ENCODE measurements around the gene RACGAP1.

Gene RACGAP1

DNA sequence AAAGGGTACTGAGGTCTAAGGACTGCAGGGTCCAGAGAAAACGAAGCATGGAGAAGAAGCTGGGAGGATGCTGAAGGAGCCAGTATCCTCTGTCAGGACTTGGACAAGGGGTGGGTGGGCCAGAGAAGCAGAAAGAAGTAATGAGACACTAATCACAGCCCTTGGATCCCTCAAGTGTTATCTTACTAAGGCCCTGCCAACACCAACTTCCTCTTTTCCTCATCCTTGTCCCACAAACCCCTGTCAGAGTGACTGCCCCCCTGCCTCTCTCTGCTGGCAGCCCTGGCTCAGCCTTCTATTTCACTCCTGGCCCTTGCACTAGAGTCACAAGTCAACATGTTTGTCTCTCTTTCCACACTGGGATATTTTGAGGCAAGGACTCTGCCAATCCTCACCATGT, 28.3 kb upstream of the RACGAP1 start:
- Histone ChIP-seq H3K4me3 (replicated peaks; ENCODE audit: insufficient read depth, low read length) (no peak overlapping the region), H3K27me3 (ENCODE audit: insufficient read depth, poor library complexity, severe bottlenecking) (peaks cover 2% of the 10 kb centered on the region), H3K27ac (replicated peaks) (no peak overlapping the region)
- TF ChIP-seq GABPA (IDR thresholded peaks at IDR 0.05; ENCODE audit: low read depth) (no peak), SPI1 (IDR thresholded peaks at IDR 0.05; ENCODE audit: borderline replicate concordance, low read depth) (peak; percentile 71; the same call in 1 of the 2 replicates)
- TF ChIP-seq, protein P1, sequence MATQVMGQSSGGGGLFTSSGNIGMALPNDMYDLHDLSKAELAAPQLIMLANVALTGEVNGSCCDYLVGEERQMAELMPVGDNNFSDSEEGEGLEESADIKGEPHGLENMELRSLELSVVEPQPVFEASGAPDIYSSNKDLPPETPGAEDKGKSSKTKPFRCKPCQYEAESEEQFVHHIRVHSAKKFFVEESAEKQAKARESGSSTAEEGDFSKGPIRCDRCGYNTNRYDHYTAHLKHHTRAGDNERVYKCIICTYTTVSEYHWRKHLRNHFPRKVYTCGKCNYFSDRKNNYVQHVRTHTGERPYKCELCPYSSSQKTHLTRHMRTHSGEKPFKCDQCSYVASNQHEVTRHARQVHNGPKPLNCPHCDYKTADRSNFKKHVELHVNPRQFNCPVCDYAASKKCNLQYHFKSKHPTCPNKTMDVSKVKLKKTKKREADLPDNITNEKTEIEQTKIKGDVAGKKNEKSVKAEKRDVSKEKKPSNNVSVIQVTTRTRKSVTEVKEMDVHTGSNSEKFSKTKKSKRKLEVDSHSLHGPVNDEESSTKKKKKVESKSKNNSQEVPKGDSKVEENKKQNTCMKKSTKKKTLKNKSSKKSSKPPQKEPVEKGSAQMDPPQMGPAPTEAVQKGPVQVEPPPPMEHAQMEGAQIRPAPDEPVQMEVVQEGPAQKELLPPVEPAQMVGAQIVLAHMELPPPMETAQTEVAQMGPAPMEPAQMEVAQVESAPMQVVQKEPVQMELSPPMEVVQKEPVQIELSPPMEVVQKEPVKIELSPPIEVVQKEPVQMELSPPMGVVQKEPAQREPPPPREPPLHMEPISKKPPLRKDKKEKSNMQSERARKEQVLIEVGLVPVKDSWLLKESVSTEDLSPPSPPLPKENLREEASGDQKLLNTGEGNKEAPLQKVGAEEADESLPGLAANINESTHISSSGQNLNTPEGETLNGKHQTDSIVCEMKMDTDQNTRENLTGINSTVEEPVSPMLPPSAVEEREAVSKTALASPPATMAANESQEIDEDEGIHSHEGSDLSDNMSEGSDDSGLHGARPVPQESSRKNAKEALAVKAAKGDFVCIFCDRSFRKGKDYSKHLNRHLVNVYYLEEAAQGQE (IDR thresholded peaks at IDR 0.05; ENCODE audit: insufficient replicate concordance, low read depth) = no peak
- peak in 1 of 2 experiments; percentile 59 for DNase-seq (ENCODE audit: low read depth in 1 of 2, low spot score in 1 of 2)

DNA sequence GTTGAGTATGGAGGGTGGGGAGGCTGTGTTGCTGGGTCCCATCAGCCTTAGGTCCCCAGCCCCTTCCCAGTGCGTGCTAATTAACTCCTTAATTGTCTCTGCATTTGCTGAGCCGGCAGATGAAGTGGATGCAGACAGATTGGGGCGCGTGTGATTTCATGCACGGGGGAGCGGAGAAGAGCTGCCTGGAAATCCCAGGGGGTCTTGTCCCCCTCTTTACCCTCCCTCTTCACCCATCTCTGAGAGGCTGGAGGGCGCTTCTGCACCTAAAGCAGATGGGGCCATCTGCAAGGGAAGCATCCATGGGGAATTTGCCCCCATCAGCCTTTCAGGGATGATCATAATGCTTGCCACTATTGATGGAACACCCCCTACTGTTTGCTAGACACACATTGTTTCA, 27.7 kb upstream of the RACGAP1 start:
- Histone ChIP-seq H3K27ac (replicated peaks) (no peak overlapping the region), H3K27me3 (ENCODE audit: insufficient read depth, poor library complexity, severe bottlenecking) (peaks cover 2% of the 10 kb centered on the region), H3K4me3 (replicated peaks; ENCODE audit: insufficient read depth, low read length) (no peak overlapping the region)
- no peak for DNase-seq (ENCODE audit: low read depth in 1 of 2, low spot score in 1 of 2)
- TF ChIP-seq GABPA (IDR thresholded peaks at IDR 0.05; ENCODE audit: low read depth) = no peak
- no peak for TF ChIP-seq POLR2AphosphoS5 (IDR thresholded peaks at IDR 0.05; ENCODE audit: low read depth)

DNA sequence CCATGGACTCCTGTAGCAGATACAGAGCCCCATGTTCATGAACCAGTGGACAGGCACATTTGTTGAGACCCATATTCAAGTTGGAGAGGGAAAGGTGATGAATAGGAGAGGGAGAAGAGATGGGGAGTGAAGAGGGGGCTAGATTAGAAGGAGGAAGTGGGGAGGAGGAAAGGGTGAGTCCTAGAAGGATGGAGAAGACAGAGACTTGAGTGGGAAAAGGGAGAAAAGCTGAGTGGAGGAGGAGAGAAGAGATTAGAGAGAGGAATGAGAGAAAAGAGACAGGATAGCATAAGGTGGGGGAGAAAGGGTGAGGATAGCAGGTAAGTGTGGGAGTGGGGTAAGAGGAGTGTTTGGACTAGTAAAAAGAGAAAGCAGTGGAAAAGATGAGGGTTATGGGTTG, 27.2 kb upstream of the RACGAP1 start:
- no peak overlapping the region for H3K27ac ChIP-seq (replicated peaks)
- peaks cover 2% of the 10 kb centered on the region for H3K27me3 ChIP-seq (ENCODE audit: insufficient read depth, poor library complexity, severe bottlenecking)
- DNase-seq (ENCODE audit: low read depth in 1 of 2, low spot score in 1 of 2) = no peak
- H3K4me3 ChIP-seq (replicated peaks; ENCODE audit: insufficient read depth, low read length) = no peak overlapping the region
- TF ChIP-seq, protein P1 (IDR thresholded peaks at IDR 0.05; ENCODE audit: insufficient replicate concordance, low read depth) = no peak
- TF ChIP-seq, protein P2, sequence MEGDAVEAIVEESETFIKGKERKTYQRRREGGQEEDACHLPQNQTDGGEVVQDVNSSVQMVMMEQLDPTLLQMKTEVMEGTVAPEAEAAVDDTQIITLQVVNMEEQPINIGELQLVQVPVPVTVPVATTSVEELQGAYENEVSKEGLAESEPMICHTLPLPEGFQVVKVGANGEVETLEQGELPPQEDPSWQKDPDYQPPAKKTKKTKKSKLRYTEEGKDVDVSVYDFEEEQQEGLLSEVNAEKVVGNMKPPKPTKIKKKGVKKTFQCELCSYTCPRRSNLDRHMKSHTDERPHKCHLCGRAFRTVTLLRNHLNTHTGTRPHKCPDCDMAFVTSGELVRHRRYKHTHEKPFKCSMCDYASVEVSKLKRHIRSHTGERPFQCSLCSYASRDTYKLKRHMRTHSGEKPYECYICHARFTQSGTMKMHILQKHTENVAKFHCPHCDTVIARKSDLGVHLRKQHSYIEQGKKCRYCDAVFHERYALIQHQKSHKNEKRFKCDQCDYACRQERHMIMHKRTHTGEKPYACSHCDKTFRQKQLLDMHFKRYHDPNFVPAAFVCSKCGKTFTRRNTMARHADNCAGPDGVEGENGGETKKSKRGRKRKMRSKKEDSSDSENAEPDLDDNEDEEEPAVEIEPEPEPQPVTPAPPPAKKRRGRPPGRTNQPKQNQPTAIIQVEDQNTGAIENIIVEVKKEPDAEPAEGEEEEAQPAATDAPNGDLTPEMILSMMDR (IDR thresholded peaks at IDR 0.05; ENCODE audit: insufficient read depth, low read length) = no peak
- TF ChIP-seq SPI1 (IDR thresholded peaks at IDR 0.05; ENCODE audit: borderline replicate concordance, low read depth) = no peak

DNA sequence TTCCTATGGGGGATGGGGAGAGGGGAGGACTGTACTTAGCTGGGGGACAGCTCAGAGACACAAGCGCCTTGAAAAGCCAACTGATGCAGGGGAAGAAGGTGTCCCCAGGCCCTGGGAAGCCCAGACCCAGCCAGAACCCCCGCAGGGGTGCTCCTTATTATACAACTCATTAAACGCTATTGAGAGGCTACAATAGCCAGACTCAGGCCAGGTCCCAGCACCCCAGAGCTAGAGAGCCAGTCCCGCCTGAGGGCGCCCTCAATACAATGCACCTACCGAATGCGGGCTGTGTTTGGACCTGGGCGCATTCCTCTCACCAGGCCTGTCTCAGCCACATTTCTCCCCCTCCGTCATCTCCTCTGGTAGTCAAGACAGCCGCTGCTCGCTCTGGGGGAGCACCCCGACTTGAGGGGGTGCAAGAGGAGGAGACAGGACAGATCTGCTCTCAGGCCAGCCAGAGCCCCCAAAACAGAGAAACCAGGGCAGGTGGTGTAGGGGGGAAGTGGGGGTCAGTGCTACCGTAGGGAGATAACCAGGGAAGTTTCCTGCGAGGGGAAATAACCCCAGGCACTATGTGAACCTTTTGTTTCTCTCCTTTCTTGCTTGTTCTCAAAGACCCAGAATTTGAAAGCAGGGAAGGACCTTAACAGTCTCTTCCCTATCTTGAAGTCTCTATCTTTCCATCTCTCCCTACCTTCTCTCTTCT, 26.0 kb upstream of the RACGAP1 start:
- no peak for TF ChIP-seq GABPA (IDR thresholded peaks at IDR 0.05; ENCODE audit: low read depth)
- DNase-seq (ENCODE audit: low read depth in 1 of 2, low spot score in 1 of 2) = no peak
- Histone ChIP-seq H3K27ac (replicated peaks) (peak overlapping the region; percentile 44; the same call in 1 of the 2 replicates), H3K4me3 (replicated peaks; ENCODE audit: insufficient read depth, low read length) (peak overlapping the region; percentile 16; the same call in 1 of the 2 replicates), H3K27me3 (ENCODE audit: insufficient read depth, poor library complexity, severe bottlenecking) (no peaks in the 10 kb centered on the region)

DNA sequence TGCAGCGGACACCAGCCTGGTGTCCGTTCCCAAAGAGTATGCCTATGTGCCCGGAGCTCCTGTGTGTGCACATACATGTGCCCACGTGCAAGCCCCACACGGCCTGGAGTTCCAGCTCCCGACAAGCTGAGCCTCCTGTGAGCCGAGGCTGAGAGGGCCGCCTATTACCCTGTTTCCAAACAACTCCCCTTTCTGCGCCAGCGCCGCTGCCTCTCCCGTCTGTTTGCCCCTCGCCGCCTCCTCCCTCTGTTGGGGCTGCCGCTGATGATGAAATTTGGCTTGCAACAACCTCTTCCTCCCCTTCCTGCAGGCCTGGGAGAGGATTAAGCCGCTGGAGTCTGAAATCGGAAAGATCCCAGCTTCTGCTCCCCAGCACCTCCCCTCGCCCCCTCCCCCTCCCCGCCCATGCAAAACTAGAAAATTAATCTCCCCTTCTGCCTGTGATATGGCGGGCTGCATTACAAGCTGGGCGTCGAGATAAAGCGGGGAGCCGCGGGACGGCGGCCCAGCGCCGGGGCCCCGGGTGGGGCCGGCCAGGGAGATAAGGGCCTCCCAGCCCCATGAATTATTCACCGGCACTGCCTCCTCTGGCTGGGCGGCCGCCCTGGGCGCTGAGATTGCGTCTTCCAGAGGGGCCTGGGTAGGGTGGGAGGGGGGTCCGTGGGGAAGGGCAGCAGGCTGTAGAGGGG, 25.3 kb upstream of the RACGAP1 start:
- Histone ChIP-seq H3K4me3 (replicated peaks; ENCODE audit: insufficient read depth, low read length) (peak overlapping the region; percentile 16; the same call in 1 of the 2 replicates), H3K27ac (replicated peaks) (peak overlapping the region; percentile 44), H3K27me3 (ENCODE audit: insufficient read depth, poor library complexity, severe bottlenecking) (no peaks in the 10 kb centered on the region)
- TF ChIP-seq, protein P1 (IDR thresholded peaks at IDR 0.05; ENCODE audit: insufficient replicate concordance, low read depth) = peak; percentile 52
- TF ChIP-seq, protein P2 (IDR thresholded peaks at IDR 0.05; ENCODE audit: insufficient read depth, low read length) = no peak
- peak; percentile 50; the same call in 1 of the 2 replicates for TF ChIP-seq SPI1 (IDR thresholded peaks at IDR 0.05; ENCODE audit: borderline replicate concordance, low read depth)
- TF ChIP-seq POLR2AphosphoS5 (IDR thresholded peaks at IDR 0.05; ENCODE audit: low read depth) = peak; percentile 78
- peak; percentile 91 to 96 for DNase-seq (ENCODE audit: low read depth in 1 of 2, low spot score in 1 of 2)

Measured in HL-60 (cell line).